GM18868 (cell line): Measurements from ENCODE around the gene DIO2.

ENCODE experiments used
- ATAC-seq: cut with Tn5 transposase; IDR thresholded peaks from one replicate; pipeline ENCODE4 v1.9.1; 2021; ENCODE audit warnings: mild to moderate bottlenecking, moderate library complexity; ENCODE audit not compliant: unreplicated experiment

The DIO2 gene

GRCh38 chr14:80172375-80173051 is 38.8 kb downstream of the DIO2 start:
- no peak for ATAC-seq

GRCh38 chr14:80167793-80168448 is 43.4 kb downstream of the DIO2 start:
- ATAC-seq = no peak

- no peak for ATAC-seq
Measured at GRCh38 chr14:80164991-80165721, 46.1 kb downstream of the DIO2 start.

GRCh38 chr14:80152763-80153162 is 58.5 kb downstream of the DIO2 start:
- ATAC-seq = no peak

GRCh38 chr14:80152166-80152565 is 59.1 kb downstream of the DIO2 start:
- ATAC-seq = no peak

- ATAC-seq = no peak
Measured at GRCh38 chr14:80150301-80150700, 61.0 kb downstream of the DIO2 start.
